Endothelial cell of umbilical vein (primary cell): ENCODE results near the gene ANKIB1. TPM values are rescaled to one million over a fixed set of nuclear protein-coding genes. Genes with fewer than 3 reads are reported as not detected.

Source experiments
- BruUV-seq: library from RNA; stranded (reverse); fragments of 400-500 nt; replicated peaks from 2 replicates; lab custom pipeline; 2021; lab: Mats Ljungman, UMichigan
- CTCF ChIA-PET: fragments of 300-600, 350-600 bp; sonication (Branson Sonifier 250); formaldehyde crosslinking; loops from one replicate; lab custom pipeline; 2021; ENCODE audit warnings: antibody characterized with exemption, inconsistent platforms; lab: Charles Lee
- POLR2A ChIA-PET: fragments of 300-600, 350-600 bp; sonication (Branson Sonifier 250); formaldehyde crosslinking; loops from one replicate; lab custom pipeline; 2021; ENCODE audit warnings: antibody characterized with exemption, inconsistent platforms; lab: Charles Lee
- DNase-seq: peaks from one replicate; pipeline ENCODE4 v3.0.0-alpha.2; 2011; ENCODE audit warnings: low read depth, low spot score
- FAIRE-seq: peaks from 2 replicates; lab custom pipeline; 2011; peaks lifted over from hg19 to GRCh38; lab: Jason Lieb, UNC
- H2AFZ ChIP-seq: 2 replicates; pipeline ENCODE4 v1.6.0; 2012; ENCODE audit warnings: low read depth, low read length, control low read depth, inconsistent platforms
- H3K27ac ChIP-seq: 2 replicates; pipeline ENCODE4 v1.5.1; 2011; ENCODE audit warnings: low read depth, mild to moderate bottlenecking, control low read depth, low read length, moderate library complexity; ENCODE audit not compliant: insufficient read depth
- H3K27me3 ChIP-seq, 2 experiments: 2 replicates each; pipeline versions ENCODE4 v1.6.0 to v1.6.1; 2011; ENCODE audit warnings: low read length in 2 of 2, mixed read lengths in 1 of 2; ENCODE audit not compliant: control insufficient read depth in 2 of 2, insufficient read depth in 2 of 2
- H3K36me3 ChIP-seq, 2 experiments: 2 replicates in 1 of 2; 3 replicates in 1 of 2; pipeline ENCODE4 v1.5.1; 2011; ENCODE audit warnings: low read length in 2 of 2, mild to moderate bottlenecking in 1 of 2, moderate library complexity in 1 of 2; ENCODE audit not compliant: control insufficient read depth in 2 of 2, insufficient read depth in 2 of 2; ENCODE audit errors: extremely low read depth in 1 of 2
- H3K4me1 ChIP-seq: 3 replicates; pipeline ENCODE4 v1.5.1; 2011; ENCODE audit warnings: mild to moderate bottlenecking, low read length; ENCODE audit not compliant: control insufficient read depth, insufficient read depth; ENCODE audit errors: extremely low read depth
- H3K4me2 ChIP-seq: 2 replicates; pipeline ENCODE4 v1.6.1; 2011; ENCODE audit warnings: low read length, control low read depth, mixed read lengths; ENCODE audit not compliant: insufficient read depth
- H3K4me3 ChIP-seq, 3 experiments: fragments of 200-600 bp in 1 of 3; sonication (generic), shearing (Covaris generic) in 1 of 3; replicated peaks in 1 of 3; 2 replicates each; pipeline ENCODE4 v1.5.1; 2011 to 2016; ENCODE audit warnings: control low read depth in 3 of 3, low read length in 3 of 3, mild to moderate bottlenecking in 2 of 3, inconsistent platforms in 1 of 3, low read depth in 1 of 3, moderate library complexity in 1 of 3; ENCODE audit not compliant: insufficient read depth in 1 of 3
- H3K79me2 ChIP-seq: 2 replicates; pipeline ENCODE4 v1.6.0; 2012; ENCODE audit warnings: low read length, inconsistent platforms; ENCODE audit not compliant: control insufficient read depth, insufficient read depth
- H3K9ac ChIP-seq: replicated peaks from 2 replicates; pipeline ENCODE3; 2011; ENCODE audit warnings: low read length, control low read depth; ENCODE audit not compliant: insufficient read depth; ENCODE audit errors: extremely low read depth
- H3K9me1 ChIP-seq: replicated peaks from 3 replicates; pipeline ENCODE4 v1.6.0; 2011; ENCODE audit warnings: mild to moderate bottlenecking, low read length; ENCODE audit not compliant: control insufficient read depth, insufficient read depth; ENCODE audit errors: extremely low read depth
- H3K9me3 ChIP-seq: replicated peaks from 2 replicates; pipeline ENCODE4 v1.5.1; 2012; ENCODE audit warnings: low read length, inconsistent platforms; ENCODE audit not compliant: control insufficient read depth, insufficient read depth
- H4K20me1 ChIP-seq: replicated peaks from 2 replicates; pipeline ENCODE3; 2011; ENCODE audit warnings: mild to moderate bottlenecking, low read length; ENCODE audit not compliant: control insufficient read depth, insufficient read depth; ENCODE audit errors: extremely low read depth
- CTCF ChIP-seq, 2 donors: IDR thresholded peaks; 1 replicate in 1 of 2; 2 replicates in 1 of 2; pipeline ENCODE4 v1.5.1; 2011; ENCODE audit warnings: low read length in 2 of 2, mild to moderate bottlenecking in 2 of 2, moderate library complexity in 2 of 2, control low read depth in 1 of 2, inconsistent platforms in 1 of 2, low read depth in 1 of 2; ENCODE audit not compliant: insufficient read depth in 1 of 2; ENCODE audit errors: extremely low read depth in 1 of 2
- EZH2 ChIP-seq: IDR thresholded peaks from 2 replicates; pipeline ENCODE4 v1.6.1; 2012; ENCODE audit warnings: borderline replicate concordance, low read depth, mild to moderate bottlenecking, moderate library complexity, low read length, inconsistent platforms; ENCODE audit not compliant: severe bottlenecking
- FOS ChIP-seq: IDR thresholded peaks from 2 replicates; pipeline ENCODE4 v1.6.1; 2011; ENCODE audit warnings: mild to moderate bottlenecking, low read length, moderate library complexity, borderline replicate concordance; ENCODE audit not compliant: insufficient read depth
- GATA2 ChIP-seq: IDR thresholded peaks from 2 replicates; pipeline ENCODE4 v1.7.0; 2011; ENCODE audit warnings: low read depth, mild to moderate bottlenecking, moderate library complexity, mixed read lengths, low read length; ENCODE audit not compliant: insufficient read length, insufficient read depth
- JUN ChIP-seq: IDR thresholded peaks from 2 replicates; pipeline ENCODE4 v1.6.1; 2011; ENCODE audit warnings: borderline replicate concordance, low read depth; ENCODE audit not compliant: insufficient read length, insufficient read depth
- MAX ChIP-seq: IDR thresholded peaks from 2 replicates; pipeline ENCODE4 v1.6.1; 2011; ENCODE audit not compliant: insufficient read depth, insufficient read length
- MYC ChIP-seq: IDR thresholded peaks from one replicate; pipeline ENCODE4 v1.6.1; 2011; ENCODE audit warnings: mild to moderate bottlenecking, low read depth, low read length
- POLR2A ChIP-seq: IDR thresholded peaks from 2 replicates; pipeline ENCODE4 v1.6.1; 2012; ENCODE audit warnings: low read depth, mild to moderate bottlenecking, control low read depth, low read length
- POLR2AphosphoS5 ChIP-seq: IDR thresholded peaks from 2 replicates; pipeline ENCODE4 v1.6.1; 2012; ENCODE audit warnings: low read depth, mild to moderate bottlenecking, control low read depth, low read length, moderate library complexity; ENCODE audit not compliant: insufficient read depth
- dilution Hi-C: fragments of 300-500 bp; cut with MboI; formaldehyde crosslinking; loops from one replicate; pipeline ENCODE4 v1.15.0; 2019; ENCODE audit warnings: low sequenced_read_pairs; ENCODE audit not compliant: extremely low pct_ligation_motif_present
- intact Hi-C: fragments of 100-400 bp; cut with micrococcal nuclease; formaldehyde crosslinking; loops from one replicate; pipeline ENCODE4 v1.10.0; 2022
- polyA plus RNA-seq, 4 experiments: library from polyadenylated mRNA; depleted of rRNA in 3 of 4; stranded (reverse) in 3 of 4; unstranded in 1 of 4; fragments of >200 nt; gene quantifications; 2 replicates each; pipeline versions ENCODE4 v1.2.1 to v1.2.3, GENCODE V29; 2011 to 2012; ENCODE audit warnings: missing spikeins in 1 of 4
- total RNA-seq: library from RNA; stranded (reverse); gene quantifications from 2 replicates; pipeline ENCODE4 v1.2.3, GENCODE V29; 2021

ANKIB1 gene
- total and polyA plus RNA-seq, 2 donors (not counting 3 experiments of a cell fraction or from before 2014, with no cell fraction given) = 16.9 to 56.5 TPM

GRCh38 chr7:92282221-92282814, 36.5 kb downstream of the ANKIB1 start:
- ChIA-PET POLR2A (no interaction called here), CTCF (interaction anchor here (0.8 to 1.4 kb wide), 3 partner anchors 9 to 142 kb away, joined by 3 to 5 read pairs (median 4); no protein-coding TSS in a partner anchor)
- DNase-seq (no peak), FAIRE-seq (no peak)
- H3K79me2 ChIP-seq = peaks cover 29% of the 10 kb centered on the region
- H3K9ac ChIP-seq = no peak overlapping the region
- no peaks in the 10 kb centered on the region for H3K9me1 ChIP-seq
- H2AFZ ChIP-seq = no peak overlapping the region
- no peak overlapping the region for H3K27ac ChIP-seq
- H3K4me1 ChIP-seq = no peaks in the 10 kb centered on the region
- no TSS peak for BruUV-seq
- H3K9me3 ChIP-seq = no peaks in the 10 kb centered on the region
- no peaks in the 10 kb centered on the region for H4K20me1 ChIP-seq
- no peaks in the 10 kb centered on the region for H3K36me3 ChIP-seq
- intact Hi-C loops = no loop called here
- dilution Hi-C loops = no loop called here
- H3K4me2 ChIP-seq = no peak overlapping the region
- no peak overlapping the region for H3K4me3 ChIP-seq
- TF ChIP-seq CTCF (IDR thresholded peaks at IDR 0.05; ENCODE audit: extremely low read depth in 1 of 2, insufficient read depth in 1 of 2, low read depth in 1 of 2, low read length in 2 of 2) (no peak), GATA2 (no peak), POLR2A (no peak), MAX (no peak), POLR2AphosphoS5 (no peak), FOS (no peak), EZH2 (no peak), JUN (no peak), MYC (no peak)
- H3K27me3 ChIP-seq = no peaks in the 10 kb centered on the region
